G401.6 (cell line): Measurements from ENCODE around the gene WASHC1.
"Not testable (repeated sequence)": the region's sequence is repeated elsewhere in the genome, so short reads cannot be mapped to it uniquely, and the experiment has no call there.

Source experiments
- FAIRE-seq: peaks from 2 replicates; lab custom pipeline; 2012; peaks lifted over from hg19 to GRCh38; lab: Jason Lieb, UNC

The WASHC1 gene, protein sequence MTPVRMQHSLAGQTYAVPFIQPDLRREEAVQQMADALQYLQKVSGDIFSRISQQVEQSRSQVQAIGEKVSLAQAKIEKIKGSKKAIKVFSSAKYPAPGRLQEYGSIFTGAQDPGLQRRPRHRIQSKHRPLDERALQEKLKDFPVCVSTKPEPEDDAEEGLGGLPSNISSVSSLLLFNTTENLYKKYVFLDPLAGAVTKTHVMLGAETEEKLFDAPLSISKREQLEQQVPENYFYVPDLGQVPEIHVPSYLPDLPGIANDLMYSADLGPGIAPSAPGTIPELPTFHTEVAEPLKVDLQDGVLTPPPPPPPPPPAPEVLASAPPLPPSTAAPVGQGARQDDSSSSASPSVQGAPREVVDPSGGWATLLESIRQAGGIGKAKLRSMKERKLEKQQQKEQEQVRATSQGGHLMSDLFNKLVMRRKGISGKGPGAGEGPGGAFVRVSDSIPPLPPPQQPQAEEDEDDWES

DNA sequence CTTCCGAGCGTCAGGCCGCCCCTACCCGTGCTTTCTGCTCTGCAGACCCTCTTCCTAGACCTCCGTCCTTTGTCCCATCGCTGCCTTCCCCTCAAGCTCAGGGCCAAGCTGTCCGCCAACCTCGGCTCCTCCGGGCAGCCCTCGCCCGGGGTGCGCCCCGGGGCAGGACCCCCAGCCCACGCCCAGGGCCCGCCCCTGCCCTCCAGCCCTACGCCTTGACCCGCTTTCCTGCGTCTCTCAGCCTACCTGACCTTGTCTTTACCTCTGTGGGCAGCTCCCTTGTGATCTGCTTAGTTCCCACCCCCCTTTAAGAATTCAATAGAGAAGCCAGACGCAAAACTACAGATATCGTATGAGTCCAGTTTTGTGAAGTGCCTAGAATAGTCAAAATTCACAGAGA is at the start of gene WASHC1:
Gene WASHC1, minus strand, starts transcription at position 101 of the 400 bp plus-strand sequence. CDS start 4,457 bp downstream, outside the sequence.
- FAIRE-seq: not testable (repeated sequence)

DNA sequence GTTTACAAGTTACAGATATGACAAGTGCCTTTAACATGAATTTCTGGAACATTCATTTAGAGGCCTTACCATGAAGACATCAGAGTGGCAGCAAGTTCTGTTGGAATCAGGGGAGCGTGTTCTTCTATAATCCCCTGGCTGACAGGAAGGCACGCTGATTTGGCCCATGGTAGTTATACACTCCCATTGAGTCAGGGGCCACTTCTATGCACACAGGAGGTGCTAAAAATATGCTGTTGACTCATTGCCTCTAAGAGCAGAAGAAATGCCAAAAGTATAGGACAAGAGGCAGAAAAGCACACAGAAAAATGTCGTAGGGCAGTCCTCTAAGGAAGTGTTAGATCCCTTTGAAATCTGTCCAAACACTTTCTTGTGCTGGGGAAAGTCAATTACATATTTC is 49.1 kb upstream of the WASHC1 start:
- not testable (repeated sequence) for FAIRE-seq

DNA sequence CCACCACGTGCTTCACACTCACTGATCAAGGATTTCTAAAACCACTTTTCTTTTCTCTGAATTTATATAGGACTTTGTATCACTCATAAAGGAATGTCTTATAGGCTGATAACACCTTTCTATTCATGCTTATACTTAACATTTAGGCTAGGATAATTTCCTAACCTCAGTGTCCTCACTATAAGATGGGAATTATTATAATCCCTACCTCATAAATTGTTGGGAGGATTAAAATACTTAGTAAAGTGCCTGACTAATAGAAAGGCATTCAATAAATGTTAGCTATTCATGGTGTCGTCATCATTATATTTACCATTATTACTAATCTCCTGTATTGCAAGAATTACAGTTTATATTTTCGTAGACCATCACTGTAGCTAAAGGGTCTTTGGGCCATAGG is 47.1 kb upstream of the WASHC1 start:
- FAIRE-seq: not testable (repeated sequence)

DNA sequence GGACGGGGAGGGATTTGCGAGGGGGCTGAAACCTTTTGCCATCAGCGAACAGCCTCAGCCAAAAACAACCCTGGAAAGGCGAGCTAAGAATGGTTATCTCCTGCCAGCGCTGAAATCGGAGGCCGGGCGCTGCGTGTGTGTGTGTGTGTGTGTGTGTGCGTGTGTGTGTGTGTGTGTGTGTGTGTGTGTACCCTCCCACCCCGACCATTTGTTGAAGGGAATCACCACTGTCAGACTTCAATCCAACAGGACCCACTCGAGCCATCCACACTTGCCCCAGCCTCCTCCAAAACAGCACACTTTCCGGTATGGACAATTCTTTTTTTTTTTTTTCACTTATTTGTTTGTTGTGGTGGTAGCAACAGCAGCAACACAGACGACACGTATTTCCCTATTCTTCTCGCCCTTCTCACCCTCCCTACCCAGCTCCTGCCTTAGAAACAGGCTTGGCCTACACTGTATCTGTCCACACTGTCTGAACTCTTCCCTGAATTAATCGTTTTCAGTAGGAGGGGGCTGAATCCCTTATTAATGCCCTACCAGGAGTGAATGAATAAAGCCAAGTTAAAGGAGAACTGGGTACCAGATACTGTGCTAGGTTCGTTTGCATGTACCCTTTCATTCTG is 44.8 kb upstream of the WASHC1 start:
- FAIRE-seq: not testable (repeated sequence)

DNA sequence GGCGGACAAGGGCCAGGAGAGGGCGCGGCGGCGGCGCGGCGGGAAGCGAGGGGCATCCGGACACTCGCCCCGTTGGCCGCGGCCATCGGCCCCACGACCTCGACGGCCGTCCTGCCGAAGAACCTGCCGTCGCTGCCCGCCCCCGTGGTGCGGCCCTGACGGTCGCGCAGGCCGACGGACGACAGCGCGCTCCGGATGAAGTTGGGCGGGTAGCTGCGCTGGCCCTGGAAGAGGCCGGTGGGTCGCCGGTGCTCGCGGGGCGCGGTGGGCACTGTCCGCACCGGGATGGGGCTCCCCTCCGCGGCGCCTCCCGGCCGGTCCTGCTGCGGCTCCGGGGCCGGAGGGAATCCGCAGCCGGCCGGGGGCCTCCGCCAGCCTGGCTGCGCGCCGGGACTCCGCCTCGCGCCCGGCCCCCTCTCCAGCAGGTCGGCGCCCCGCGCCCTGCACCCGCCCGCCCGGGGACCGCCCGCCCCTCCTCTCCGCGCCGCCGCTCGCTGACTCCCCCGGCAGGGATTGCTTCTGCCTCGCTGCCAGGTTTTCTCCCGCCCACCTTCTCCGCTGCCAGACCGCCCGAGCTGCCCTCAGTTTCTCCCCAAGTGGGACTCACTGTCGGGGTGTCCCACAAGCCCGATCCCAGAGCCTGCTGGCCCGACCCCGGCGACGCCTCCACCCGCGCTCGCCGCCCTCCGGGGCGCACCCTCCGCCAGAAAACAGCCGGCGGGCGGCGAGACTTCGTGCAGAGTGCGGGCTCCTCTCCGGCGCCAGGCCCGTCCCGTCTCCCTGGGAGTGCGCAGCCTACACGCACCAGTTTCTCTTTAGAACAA is 44.0 kb upstream of the WASHC1 start:
- not testable (repeated sequence) for FAIRE-seq

DNA sequence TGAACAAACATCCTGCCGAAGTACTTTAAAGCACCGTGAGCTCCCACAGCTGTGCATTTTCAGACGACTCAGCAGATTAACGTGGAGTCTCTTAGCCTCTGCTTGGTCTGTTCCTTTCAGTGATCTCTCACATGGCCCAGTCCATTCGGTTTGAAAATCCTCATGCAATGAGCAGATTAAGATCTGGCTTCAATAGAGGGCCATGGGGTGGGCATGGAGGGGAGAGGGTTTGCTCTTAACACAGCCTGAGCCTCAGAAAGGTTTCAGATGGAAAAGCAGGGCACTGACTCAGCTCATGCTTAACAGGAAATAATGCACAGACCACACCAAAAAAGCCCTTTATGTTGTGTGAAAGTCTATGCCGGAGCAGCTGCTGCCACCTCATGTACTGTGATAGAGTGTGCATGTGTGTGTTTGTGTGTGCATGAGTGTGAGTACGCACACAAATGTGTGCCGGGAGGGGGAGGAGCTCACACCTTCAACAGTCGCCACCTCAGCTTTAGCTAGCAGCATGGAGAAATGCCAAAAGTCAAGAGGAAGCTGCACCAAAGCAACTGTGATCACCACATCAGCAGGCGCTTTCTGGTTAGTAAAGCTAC is 33.9 kb upstream of the WASHC1 start:
- FAIRE-seq: not testable (repeated sequence)

DNA sequence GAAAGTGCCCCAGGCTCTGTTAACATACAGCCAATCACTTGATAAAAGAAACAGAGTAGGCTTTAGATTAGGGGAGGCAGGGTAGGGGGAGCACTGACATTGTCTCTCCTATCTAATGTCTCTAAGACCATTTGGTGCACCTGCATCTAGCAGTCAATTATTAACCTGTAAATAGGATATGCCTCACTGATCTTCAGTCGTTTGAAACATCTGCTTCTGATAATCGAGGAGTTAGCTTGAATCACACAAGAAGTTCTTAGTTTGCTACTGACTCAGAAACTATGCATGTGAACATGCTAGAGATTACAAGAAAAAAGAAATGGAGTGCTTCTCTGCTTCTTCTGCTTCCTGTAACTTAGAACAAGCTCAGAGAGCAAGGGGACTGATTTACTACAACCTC is 23.4 kb upstream of the WASHC1 start:
- not testable (repeated sequence) for FAIRE-seq

DNA sequence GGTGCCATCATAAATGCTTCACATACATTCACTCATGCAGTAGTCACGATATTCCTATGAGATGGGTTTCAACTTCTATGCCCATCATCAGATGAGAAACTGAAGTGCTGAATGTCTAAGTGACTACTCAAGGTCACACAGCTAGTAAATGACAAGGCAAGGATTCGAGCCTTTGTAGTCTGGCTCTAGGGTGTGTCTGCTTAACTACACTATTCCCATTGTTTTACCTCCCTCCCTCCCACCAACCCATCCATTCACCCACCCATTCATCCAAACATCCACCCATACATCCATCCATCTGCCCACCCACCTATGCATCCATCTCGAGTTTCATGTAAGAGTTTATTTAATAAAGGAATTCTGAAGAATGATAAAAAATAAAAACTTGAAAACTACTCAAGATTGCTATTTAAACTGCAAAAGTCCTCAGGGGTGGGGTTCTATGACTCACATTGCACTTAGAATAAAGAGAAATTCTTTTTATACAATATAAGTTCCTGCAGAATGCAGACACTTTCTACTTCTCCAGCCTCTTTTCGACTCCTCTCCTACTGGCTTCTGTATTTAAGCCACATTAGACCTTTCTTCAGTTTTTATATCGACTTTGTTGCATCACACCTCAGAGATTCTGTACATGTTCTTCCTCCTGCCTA is 19.1 kb upstream of the WASHC1 start:
- not testable (repeated sequence) for FAIRE-seq

DNA sequence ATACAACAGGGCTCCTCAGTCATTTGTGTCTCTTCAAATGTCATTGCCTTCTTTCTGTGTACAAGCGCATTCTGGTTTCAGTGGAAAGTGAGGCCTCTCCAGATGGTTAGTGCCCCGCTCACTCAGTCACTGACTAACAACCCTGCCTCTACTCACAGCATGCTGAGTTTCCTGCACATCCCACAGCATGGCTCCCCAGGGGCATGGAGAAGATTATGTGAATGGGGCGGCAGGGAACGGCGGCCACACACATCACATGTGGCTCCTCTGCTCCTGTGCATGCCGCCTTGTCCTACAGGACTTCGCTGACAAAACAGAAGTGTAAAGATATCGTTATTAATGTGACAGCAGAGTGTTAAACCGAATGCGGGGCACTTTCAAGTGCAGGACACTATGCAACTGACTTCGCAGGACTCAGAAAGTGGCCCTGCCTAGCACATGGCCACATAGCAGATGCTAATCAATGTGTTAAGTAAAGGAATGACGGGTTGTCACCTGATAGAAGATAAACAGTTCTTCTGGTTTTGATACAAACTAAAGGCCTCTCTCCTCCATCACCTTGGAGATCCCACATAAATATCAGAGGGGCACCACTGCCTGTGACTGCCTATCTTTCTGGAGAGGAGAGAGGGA is 17.5 kb upstream of the WASHC1 start:
- FAIRE-seq: not testable (repeated sequence)

DNA sequence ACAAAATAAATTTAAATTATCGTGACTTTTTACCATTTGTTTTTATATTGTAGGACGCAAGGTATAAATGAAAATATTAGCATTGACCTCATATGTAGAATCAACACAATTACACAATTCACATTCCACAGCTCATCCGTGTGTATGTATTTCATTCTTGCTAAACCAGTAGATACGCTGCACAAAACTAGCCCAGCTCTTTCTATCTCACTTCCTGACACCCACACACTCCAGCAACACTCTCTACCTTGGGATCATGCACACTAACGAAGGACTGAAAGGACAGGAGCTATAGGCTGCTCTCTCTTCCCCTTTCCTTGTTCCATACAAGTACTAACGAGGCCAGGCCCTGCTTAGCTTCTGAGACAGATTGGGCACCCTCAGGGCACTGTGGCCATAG is 16.9 kb upstream of the WASHC1 start:
- not testable (repeated sequence) for FAIRE-seq

DNA sequence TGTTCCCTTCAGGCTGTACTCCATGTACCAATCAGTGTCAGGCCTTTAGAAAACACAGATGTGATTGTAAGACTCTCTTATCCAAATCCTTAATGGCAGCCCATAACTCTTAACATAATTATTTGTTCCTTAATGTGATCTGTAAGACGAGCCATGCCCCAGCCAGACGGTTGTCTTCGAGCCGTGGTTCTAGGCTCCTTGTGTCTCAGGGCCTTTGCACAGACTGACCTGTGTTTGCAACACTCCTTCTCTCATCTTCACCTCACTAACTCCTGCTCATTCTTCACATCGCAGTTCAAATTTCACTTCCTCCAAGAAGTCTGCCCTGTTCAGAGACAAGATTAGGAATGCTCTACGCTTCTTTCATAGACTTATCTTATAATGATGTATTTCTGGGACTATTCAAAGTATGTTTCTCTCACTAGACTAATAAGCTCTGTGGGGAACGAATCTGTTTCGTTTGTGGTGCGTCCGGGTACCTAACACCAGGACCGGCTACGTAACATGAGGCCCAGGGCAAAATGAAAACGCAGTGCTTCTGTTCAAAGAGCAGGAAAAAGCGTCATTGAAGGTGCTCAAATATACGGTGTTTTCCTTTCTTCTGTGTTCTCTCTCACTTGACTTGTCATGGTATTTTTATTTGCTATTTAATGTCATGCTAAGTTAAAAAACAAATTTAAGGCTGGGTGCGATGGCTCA is 16.1 kb upstream of the WASHC1 start:
- not testable (repeated sequence) for FAIRE-seq

DNA sequence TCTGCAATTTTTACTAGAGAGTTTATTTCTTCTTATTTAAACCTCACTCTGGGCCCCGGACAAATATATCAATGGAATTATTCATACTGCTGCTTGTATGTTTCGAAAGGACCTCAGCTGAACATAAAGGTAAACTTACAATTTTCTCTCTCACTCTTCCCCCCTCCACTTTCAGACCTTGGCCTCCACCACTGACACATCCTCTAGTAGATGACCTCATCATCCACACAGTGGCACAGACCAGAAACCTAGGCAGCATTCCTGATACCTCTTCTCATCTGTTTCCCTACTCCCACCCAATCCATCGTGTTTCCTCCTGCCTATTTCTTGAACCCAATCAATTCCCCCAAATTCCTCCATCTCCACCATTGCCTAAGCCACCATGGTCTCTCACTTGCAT is 15.2 kb upstream of the WASHC1 start:
- not testable (repeated sequence) for FAIRE-seq

DNA sequence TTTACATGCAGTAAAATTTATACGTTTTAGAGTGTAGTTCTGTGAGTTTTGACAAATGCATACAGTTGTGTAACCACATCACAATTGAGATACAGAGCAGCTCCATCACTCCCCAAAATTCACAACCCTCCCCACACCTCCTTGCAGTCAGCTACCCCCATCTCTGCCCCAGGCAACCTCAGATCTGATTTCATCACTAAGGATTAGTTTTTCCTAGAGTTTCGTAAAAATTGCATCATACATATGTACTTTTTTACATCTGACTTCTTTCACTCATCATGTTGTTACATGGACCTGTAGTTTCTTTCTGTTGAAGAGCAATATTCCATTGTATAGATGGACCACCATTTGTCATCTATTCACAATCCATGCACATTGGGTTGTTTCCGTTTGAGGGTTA is 14.4 kb upstream of the WASHC1 start:
- not testable (repeated sequence) for FAIRE-seq

DNA sequence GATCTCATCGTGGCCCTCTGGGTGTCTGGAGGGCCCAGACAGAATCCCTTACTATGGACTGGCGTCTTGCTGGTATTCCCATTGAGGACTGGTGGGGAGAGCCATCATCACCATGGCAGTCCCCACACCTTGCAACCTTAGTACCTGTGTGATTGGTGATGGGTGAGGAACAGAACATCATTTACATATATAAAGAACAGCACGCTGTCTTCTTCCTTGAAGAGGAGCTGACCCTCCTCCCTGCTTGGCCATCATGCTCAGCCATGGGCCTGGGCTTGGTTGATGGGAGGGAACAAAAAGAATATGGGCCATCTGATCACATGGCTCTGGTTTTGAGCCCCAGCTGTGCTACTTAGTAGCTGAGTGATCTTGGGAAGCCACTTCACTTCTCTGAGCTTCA is 13.9 kb upstream of the WASHC1 start:
- FAIRE-seq: not testable (repeated sequence)

DNA sequence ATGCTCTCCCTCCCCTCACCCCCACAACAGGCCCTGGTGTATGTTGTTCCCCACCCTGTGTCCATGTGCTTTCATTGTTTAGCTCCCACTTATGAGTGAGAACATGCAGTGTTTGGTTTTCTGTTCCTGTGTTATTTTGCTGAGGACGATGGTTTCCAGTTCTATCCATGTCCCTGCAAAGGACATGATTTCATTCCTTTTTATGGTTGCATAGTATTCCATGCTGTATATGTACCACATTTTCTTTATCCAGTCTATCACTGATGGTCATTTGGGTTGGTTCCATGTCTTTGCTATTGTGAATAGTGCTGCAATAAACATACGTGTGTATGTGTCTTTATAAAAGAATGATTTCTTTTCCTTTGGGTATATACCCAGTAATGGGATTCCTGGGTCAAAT is 12.6 kb upstream of the WASHC1 start:
- not testable (repeated sequence) for FAIRE-seq

DNA sequence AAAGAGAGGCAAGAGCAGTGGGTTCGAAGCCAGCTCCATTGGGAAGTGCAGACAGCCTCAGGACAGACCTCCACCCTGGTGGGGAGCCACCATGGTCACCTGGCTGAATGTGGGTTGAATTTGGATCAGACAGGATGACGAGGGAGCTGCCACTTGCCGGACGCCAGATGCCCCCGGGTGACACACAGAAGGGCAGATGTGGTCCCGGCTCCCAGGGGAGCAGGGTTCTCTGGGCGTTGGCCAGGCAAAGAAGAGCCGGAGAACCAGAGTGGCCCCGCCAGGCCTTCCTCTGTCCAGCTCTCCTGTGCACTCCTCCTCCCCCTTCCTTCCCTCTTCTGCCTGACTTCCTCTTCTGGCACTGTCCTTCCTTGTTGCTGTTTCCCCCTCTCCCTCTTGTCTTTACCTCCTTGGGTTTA is 12.0 kb upstream of the WASHC1 start:
- not testable (repeated sequence) for FAIRE-seq

DNA sequence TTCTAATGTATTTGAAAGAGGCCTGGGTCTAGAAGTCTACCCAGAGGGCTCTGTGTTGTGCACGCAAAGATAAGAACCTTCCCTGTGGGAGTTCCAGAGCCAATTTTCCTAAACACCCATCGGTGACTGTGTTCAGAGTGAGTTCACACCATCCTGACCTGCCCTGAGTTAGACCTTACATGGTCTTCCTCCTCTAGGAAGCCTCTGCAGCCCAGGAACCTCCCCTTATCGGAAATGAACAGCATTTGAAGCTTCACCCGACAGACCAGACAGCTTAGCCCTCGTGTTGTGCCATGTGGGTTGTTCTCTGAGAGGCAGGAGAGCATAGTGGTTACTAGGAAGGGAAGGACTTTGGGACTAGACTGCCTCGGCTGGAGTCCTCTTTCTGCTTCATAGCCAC is 3.1 kb upstream of the WASHC1 start:
- not testable (repeated sequence) for FAIRE-seq

DNA sequence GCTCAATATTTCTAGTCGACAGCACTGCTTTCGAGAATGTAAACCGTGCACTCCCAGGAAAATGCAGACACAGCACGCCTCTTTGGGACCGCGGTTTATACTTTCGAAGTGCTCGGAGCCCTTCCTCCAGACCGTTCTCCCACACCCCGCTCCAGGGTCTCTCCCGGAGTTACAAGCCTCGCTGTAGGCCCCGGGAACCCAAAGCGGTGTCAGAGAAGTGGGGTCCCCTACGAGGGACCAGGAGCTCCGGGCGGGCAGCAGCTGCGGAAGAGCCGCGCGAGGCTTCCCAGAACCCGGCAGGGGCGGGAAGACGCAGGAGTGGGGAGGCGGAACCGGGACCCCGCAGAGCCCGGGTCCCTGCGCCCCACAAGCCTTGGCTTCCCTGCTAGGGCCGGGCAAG is 481 bp downstream of the WASHC1 start:
- FAIRE-seq: not testable (repeated sequence)

DNA sequence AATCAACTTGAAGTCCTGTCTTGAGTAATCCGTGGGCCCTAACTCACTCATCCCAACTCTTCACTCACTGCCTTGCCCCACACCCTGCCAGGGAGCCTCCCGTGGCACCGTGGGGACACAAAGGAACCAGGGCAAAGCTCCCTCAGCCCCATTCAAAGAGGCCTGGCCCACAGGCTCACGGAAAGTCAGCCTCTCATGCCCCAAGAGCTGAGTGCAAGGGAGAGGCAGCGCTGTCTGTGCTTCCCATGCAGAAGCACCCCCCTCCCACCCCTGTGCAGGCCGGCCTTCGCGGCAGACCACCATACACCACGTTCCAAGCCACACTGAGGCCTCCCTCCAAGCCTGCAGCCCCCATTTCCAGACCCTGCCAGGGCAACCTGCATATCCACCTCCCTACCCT is 7.6 kb downstream of the WASHC1 start:
- FAIRE-seq: not testable (repeated sequence)

DNA sequence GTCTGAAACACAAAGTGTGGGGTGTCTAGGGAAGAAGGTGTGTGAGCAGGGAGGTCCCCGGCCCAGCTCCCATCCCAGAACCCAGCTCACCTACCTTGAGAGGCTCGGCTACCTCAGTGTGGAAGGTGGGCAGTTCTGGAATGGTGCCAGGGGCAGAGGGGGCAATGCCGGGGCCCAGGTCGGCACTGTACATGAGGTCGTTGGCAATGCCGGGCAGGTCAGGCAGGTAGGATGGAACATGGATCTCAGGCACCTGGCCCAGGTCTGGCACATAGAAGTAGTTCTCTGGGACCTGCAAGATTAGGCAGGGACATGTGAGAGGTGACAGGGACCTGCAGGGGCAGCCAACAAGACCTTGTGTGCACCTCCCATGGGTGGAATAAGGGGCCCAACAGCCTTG is 12.4 kb downstream of the WASHC1 start:
- not testable (repeated sequence) for FAIRE-seq
